ENCODE measurements around the gene IGFBP2.

IGFBP2 gene

GRCh38 chr2:216678813-216679657, 45.8 kb downstream of the IGFBP2 start:
- in situ Hi-C loops (cut with MboI; ENCODE audit: low sequenced_read_pairs) = loop anchor here (25.0 kb wide), 1 partner anchor 1033 kb away; no protein-coding TSS in a partner anchor

- in situ Hi-C loops (cut with MboI; ENCODE audit: low sequenced_read_pairs) = loop anchor here (10.0 to 25.0 kb wide), 2 partner anchors 835 to 1033 kb away; no protein-coding TSS in a partner anchor
Observed at GRCh38 chr2:216679658-216680024, 46.4 kb downstream of the IGFBP2 start.

- in situ Hi-C loops (cut with MboI; ENCODE audit: low sequenced_read_pairs) = loop anchor here (10.0 to 25.0 kb wide), 2 partner anchors 834 to 1031 kb away; no protein-coding TSS in a partner anchor
Observed at GRCh38 chr2:216680951-216681629, 47.9 kb downstream of the IGFBP2 start.

GRCh38 chr2:216681683-216682082, 48.5 kb downstream of the IGFBP2 start:
- in situ Hi-C loops (cut with MboI; ENCODE audit: low sequenced_read_pairs) = loop anchor here (10.0 to 25.0 kb wide), 2 partner anchors 833 to 1031 kb away; no protein-coding TSS in a partner anchor

GRCh38 chr2:216683846-216684245, 50.6 kb downstream of the IGFBP2 start:
- in situ Hi-C loops (cut with MboI; ENCODE audit: low sequenced_read_pairs) = loop anchor here (10.0 to 25.0 kb wide), 2 partner anchors 831 to 1028 kb away; no protein-coding TSS in a partner anchor

- in situ Hi-C loops (cut with MboI; ENCODE audit: low sequenced_read_pairs) = loop anchor here (10.0 to 25.0 kb wide), 2 partner anchors 829 to 1027 kb away; no protein-coding TSS in a partner anchor
Observed at GRCh38 chr2:216685327-216685875, 52.2 kb downstream of the IGFBP2 start.

GRCh38 chr2:216687111-216687510, 53.9 kb downstream of the IGFBP2 start:
- in situ Hi-C loops (cut with MboI; ENCODE audit: low sequenced_read_pairs) = loop anchor here (10.0 to 25.0 kb wide), 2 partner anchors 828 to 1025 kb away; no protein-coding TSS in a partner anchor

GRCh38 chr2:216687646-216688045, 54.4 kb downstream of the IGFBP2 start:
- in situ Hi-C loops (cut with MboI; ENCODE audit: low sequenced_read_pairs) = loop anchor here (10.0 to 25.0 kb wide), 2 partner anchors 827 to 1025 kb away; no protein-coding TSS in a partner anchor

GRCh38 chr2:216688731-216689340, 55.6 kb downstream of the IGFBP2 start:
- in situ Hi-C loops (cut with MboI; ENCODE audit: low sequenced_read_pairs) = loop anchor here (10.0 to 25.0 kb wide), 2 partner anchors 826 to 1023 kb away; no protein-coding TSS in a partner anchor

GRCh38 chr2:216689397-216689796, 56.2 kb downstream of the IGFBP2 start:
- in situ Hi-C loops (cut with MboI; ENCODE audit: low sequenced_read_pairs) = loop anchor here (10.0 to 25.0 kb wide), 2 partner anchors 825 to 1023 kb away; no protein-coding TSS in a partner anchor

- in situ Hi-C loops (cut with MboI; ENCODE audit: low sequenced_read_pairs) = loop anchor here (25.0 kb wide), 1 partner anchor 1022 kb away; no protein-coding TSS in a partner anchor
Observed at GRCh38 chr2:216690456-216690852, 57.2 kb downstream of the IGFBP2 start.

GRCh38 chr2:216690853-216691741, 57.9 kb downstream of the IGFBP2 start:
- in situ Hi-C loops (cut with MboI; ENCODE audit: low sequenced_read_pairs) = loop anchor here (25.0 kb wide), 1 partner anchor 1021 kb away; no protein-coding TSS in a partner anchor

- in situ Hi-C loops (cut with MboI; ENCODE audit: low sequenced_read_pairs) = loop anchor here (25.0 kb wide), 1 partner anchor 1019 kb away; no protein-coding TSS in a partner anchor
Observed at GRCh38 chr2:216692636-216693413, 59.6 kb downstream of the IGFBP2 start.

GRCh38 chr2:216693414-216694080, 60.3 kb downstream of the IGFBP2 start:
- in situ Hi-C loops (cut with MboI; ENCODE audit: low sequenced_read_pairs) = loop anchor here (25.0 kb wide), 1 partner anchor 1019 kb away; no protein-coding TSS in a partner anchor

GRCh38 chr2:216694082-216694825, 61.0 kb downstream of the IGFBP2 start:
- in situ Hi-C loops (cut with MboI; ENCODE audit: low sequenced_read_pairs) = loop anchor here (25.0 kb wide), 1 partner anchor 1018 kb away; no protein-coding TSS in a partner anchor

GRCh38 chr2:216694826-216695217, 61.6 kb downstream of the IGFBP2 start:
- in situ Hi-C loops (cut with MboI; ENCODE audit: low sequenced_read_pairs) = loop anchor here (25.0 kb wide), 1 partner anchor 1017 kb away; no protein-coding TSS in a partner anchor

GRCh38 chr2:216695401-216695821, 62.2 kb downstream of the IGFBP2 start, which contains the start of gene IGFBP5:
TSS of gene IGFBP5 (minus strand) at chr2:216695549. CDS start at chr2:216694775, 774 bp downstream.
- in situ Hi-C loops (cut with MboI; ENCODE audit: low sequenced_read_pairs) = loop anchor here (25.0 kb wide), 1 partner anchor 1017 kb away; no protein-coding TSS in a partner anchor
